Hepatocyte (in vitro differentiated cells): ENCODE data around the gene PRLHR. TPM values are rescaled to one million over a fixed set of nuclear protein-coding genes. Genes with fewer than 3 reads are reported as not detected.
A peak's percentile ranks its signal among the peaks of the same experiment; 100 is the strongest.

Experiments
- DNase-seq: peaks from one replicate; pipeline ENCODE4 v3.0.0-alpha.2; 2016; ENCODE audit warnings: low spot score
- H2AFZ ChIP-seq: fragments of 200-600 bp; sonication (generic); 2 replicates; pipeline ENCODE4 v1.6.0; 2016; ENCODE audit warnings: antibody characterized with exemption, mild to moderate bottlenecking
- H3K27ac ChIP-seq: fragments of 200-600 bp; sonication (generic); 2 replicates; pipeline ENCODE4 v1.5.1; 2016; ENCODE audit warnings: mild to moderate bottlenecking
- H3K27me3 ChIP-seq: fragments of 200-600 bp; sonication (generic); 2 replicates; pipeline ENCODE4 v1.6.1; 2016
- H3K36me3 ChIP-seq: fragments of 200-600 bp; sonication (generic); replicated peaks from 2 replicates; pipeline ENCODE4 v1.5.1; 2016; ENCODE audit warnings: low read depth; ENCODE audit not compliant: insufficient read depth
- H3K4me1 ChIP-seq: fragments of 200-600 bp; sonication (generic); 2 replicates; pipeline ENCODE4 v1.5.1; 2016; ENCODE audit warnings: mild to moderate bottlenecking, moderate library complexity; ENCODE audit not compliant: insufficient read depth
- H3K4me2 ChIP-seq: fragments of 200-600 bp; sonication (generic); 2 replicates; pipeline ENCODE4 v1.6.0; 2016
- H3K4me3 ChIP-seq: fragments of 200-600 bp; sonication (generic); 2 replicates; pipeline ENCODE4 v1.5.1; 2016; ENCODE audit warnings: mild to moderate bottlenecking
- H3K79me2 ChIP-seq: fragments of 200-600 bp; sonication (generic); 2 replicates; pipeline ENCODE4 v1.6.0; 2017; ENCODE audit warnings: mild to moderate bottlenecking
- H3K9me2 ChIP-seq: fragments of 200-600 bp; sonication (generic); replicated peaks from 2 replicates; pipeline ENCODE4 v1.6.0; 2017; ENCODE audit warnings: mild to moderate bottlenecking; ENCODE audit not compliant: insufficient read depth
- H3K9me3 ChIP-seq: fragments of 200-600 bp; sonication (generic); 2 replicates; pipeline ENCODE4 v1.5.1; 2016; ENCODE audit warnings: low read depth, mild to moderate bottlenecking
- H4K20me1 ChIP-seq: fragments of 200-600 bp; sonication (generic); 2 replicates; pipeline ENCODE4 v1.6.0; 2016; ENCODE audit warnings: mild to moderate bottlenecking; ENCODE audit not compliant: insufficient read depth, poor library complexity, severe bottlenecking
- EZH2 ChIP-seq: fragments of 200-600 bp; sonication (generic); IDR thresholded peaks from 2 replicates; pipeline ENCODE4 v1.6.1; 2016; ENCODE audit warnings: antibody characterized with exemption, mild to moderate bottlenecking, borderline replicate concordance
- EZH2phosphoT487 ChIP-seq: fragments of 200-600 bp; sonication (generic); IDR thresholded peaks from one replicate; pipeline ENCODE4 v1.6.1; 2018; ENCODE audit warnings: antibody characterized with exemption, mild to moderate bottlenecking, low read depth, moderate library complexity; ENCODE audit not compliant: unreplicated experiment, severe bottlenecking
- WGBS: methylation state at CpG from one replicate; pipeline ENCODE4 v1.1.6; 2016; ENCODE audit warnings: low lambda C conversion rate; ENCODE audit errors: missing lambda C conversion rate; 5-methylcytosine and 5-hydroxymethylcytosine counted together
- polyA plus RNA-seq: library from polyadenylated mRNA; unstranded; fragments of >200 nt; fragmentation: Nextera tagmentation; extraction: Ambion mirVana; gene quantifications from 2 replicates; pipeline ENCODE4 v1.2.1, GENCODE V29; 2016
- total RNA-seq: library from RNA; depleted of rRNA; stranded (reverse); fragments of >200 nt; gene quantifications from 2 replicates; pipeline ENCODE4 v1.2.3, GENCODE V29; 2014
- TF ChIP-seq, protein P1 (sequence below): fragments of 200-600 bp; sonication (generic); IDR thresholded peaks from 2 replicates; pipeline ENCODE4 v1.5.1; 2016; ENCODE audit warnings: antibody characterized with exemption, mild to moderate bottlenecking; ENCODE audit not compliant: poor library complexity

Gene PRLHR
- not detected in 2 replicates for total RNA-seq
- polyA plus RNA-seq: not detected in 2 replicates

- no peaks in the 10 kb centered on the region for H3K9me3 ChIP-seq
- TF ChIP-seq, protein P1, sequence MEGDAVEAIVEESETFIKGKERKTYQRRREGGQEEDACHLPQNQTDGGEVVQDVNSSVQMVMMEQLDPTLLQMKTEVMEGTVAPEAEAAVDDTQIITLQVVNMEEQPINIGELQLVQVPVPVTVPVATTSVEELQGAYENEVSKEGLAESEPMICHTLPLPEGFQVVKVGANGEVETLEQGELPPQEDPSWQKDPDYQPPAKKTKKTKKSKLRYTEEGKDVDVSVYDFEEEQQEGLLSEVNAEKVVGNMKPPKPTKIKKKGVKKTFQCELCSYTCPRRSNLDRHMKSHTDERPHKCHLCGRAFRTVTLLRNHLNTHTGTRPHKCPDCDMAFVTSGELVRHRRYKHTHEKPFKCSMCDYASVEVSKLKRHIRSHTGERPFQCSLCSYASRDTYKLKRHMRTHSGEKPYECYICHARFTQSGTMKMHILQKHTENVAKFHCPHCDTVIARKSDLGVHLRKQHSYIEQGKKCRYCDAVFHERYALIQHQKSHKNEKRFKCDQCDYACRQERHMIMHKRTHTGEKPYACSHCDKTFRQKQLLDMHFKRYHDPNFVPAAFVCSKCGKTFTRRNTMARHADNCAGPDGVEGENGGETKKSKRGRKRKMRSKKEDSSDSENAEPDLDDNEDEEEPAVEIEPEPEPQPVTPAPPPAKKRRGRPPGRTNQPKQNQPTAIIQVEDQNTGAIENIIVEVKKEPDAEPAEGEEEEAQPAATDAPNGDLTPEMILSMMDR: no peak
- TF ChIP-seq EZH2phosphoT487 (no peak), EZH2 (no peak)
- H3K36me3 ChIP-seq: no peaks in the 10 kb centered on the region
- no peak within 1 kb of the TSS for H3K27ac ChIP-seq
- no peak within 1 kb of the TSS for H3K4me3 ChIP-seq
- H4K20me1 ChIP-seq: no peaks in the 10 kb centered on the region
- H3K4me2 ChIP-seq: peak within 1 kb of the TSS; percentile 51
- no peaks in the 10 kb centered on the region for H3K79me2 ChIP-seq
- WGBS: 5% methylated on average over 47 of the region's 52 CpGs
- DNase-seq: peak; percentile 74
- H2AFZ ChIP-seq: no peak within 1 kb of the TSS
- no peaks in the 10 kb centered on the region for H3K4me1 ChIP-seq
- peaks cover 76% of the 10 kb centered on the region for H3K27me3 ChIP-seq
- no peaks in the 10 kb centered on the region for H3K9me2 ChIP-seq
These were observed at the start of gene PRLHR for GRCh38 chr10:118595598-118596425. Gene PRLHR, minus strand, starts transcription at chr10:118595648. Its CDS starts 404 bp downstream, at chr10:118595244.

DNA sequence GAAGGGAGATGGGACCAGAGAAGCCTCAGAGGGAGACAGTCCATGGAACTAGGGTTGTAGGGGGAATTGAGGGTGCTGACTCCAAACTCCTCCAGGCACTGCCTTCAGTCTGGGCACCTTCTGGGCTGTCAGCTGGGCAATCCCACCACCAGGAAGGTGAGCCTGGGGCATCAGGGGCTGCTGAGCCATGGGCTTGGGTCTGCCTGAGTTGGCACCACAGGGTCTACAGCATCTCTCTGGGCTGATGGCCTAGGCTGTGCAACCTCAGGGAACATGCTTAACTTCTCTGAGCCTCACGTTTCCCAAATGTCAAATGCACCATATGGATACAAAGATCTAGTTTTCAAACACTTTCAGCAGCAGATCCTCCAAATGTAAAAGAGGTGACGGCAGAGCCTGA, 46.8 kb upstream of the PRLHR start:
- DNase-seq: no peak
- Histone ChIP-seq H3K36me3 (no peaks in the 10 kb centered on the region), H4K20me1 (no peaks in the 10 kb centered on the region), H3K9me3 (no peaks in the 10 kb centered on the region), H3K27ac (no peak overlapping the region), H3K9me2 (no peaks in the 10 kb centered on the region), H3K4me1 (no peaks in the 10 kb centered on the region), H3K27me3 (no peaks in the 10 kb centered on the region), H2AFZ (no peak overlapping the region), H3K4me3 (no peak overlapping the region), H3K79me2 (no peaks in the 10 kb centered on the region), H3K4me2 (no peak overlapping the region)
- TF ChIP-seq EZH2 (no peak), EZH2phosphoT487 (no peak)
- TF ChIP-seq, protein P1: no peak
- 63% methylated on average over 2 of the region's 2 CpGs for whole genome bisulfite sequencing

DNA sequence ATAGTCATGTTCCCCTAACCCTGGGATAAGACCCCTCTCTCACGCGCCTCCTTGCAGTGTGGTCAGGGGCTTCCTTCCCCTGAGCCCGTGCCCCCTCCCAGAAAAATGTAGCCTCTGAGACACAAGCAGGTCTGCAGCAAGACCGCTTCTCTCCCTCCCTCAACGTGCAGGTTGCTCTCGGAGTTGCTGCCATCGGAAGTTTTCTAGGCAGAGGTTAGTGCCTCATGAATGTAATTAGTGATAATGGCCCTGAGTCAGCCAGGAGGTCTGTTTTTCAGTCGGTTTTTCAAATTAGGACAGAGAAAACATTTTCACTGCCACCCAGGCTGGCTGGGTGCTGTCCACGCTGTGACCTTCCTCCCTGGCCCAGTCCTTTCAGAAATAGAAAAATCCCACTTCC, 43.2 kb upstream of the PRLHR start:
- DNase-seq: no peak
- H3K4me1 ChIP-seq: no peaks in the 10 kb centered on the region
- no peaks in the 10 kb centered on the region for H3K9me3 ChIP-seq
- TF ChIP-seq, protein P1: no peak
- no peak for TF ChIP-seq EZH2phosphoT487
- TF ChIP-seq EZH2: no peak
- no peak overlapping the region for H3K4me3 ChIP-seq
- H3K36me3 ChIP-seq: no peaks in the 10 kb centered on the region
- H3K79me2 ChIP-seq: no peaks in the 10 kb centered on the region
- H3K9me2 ChIP-seq: no peaks in the 10 kb centered on the region
- no peak overlapping the region for H2AFZ ChIP-seq
- H3K27me3 ChIP-seq: no peaks in the 10 kb centered on the region
- no peak overlapping the region for H3K4me2 ChIP-seq
- WGBS: 72% methylated on average over 9 of the region's 9 CpGs
- H4K20me1 ChIP-seq: no peaks in the 10 kb centered on the region
- no peak overlapping the region for H3K27ac ChIP-seq
